SIG-M5 treated with dmso at 0.1 percent for 504 hours (cell line): ENCODE results near the gene GCNT1.
"Not testable (repeated sequence)": the region's sequence is repeated elsewhere in the genome, so short reads cannot be mapped to it uniquely, and the experiment has no call there.

ENCODE experiments used
- DNase-seq: peaks from one replicate; lab custom pipeline; 2025; ENCODE audit not compliant: unreplicated experiment; lab: John Stamatoyannopoulos, UW

GCNT1 gene

DNA sequence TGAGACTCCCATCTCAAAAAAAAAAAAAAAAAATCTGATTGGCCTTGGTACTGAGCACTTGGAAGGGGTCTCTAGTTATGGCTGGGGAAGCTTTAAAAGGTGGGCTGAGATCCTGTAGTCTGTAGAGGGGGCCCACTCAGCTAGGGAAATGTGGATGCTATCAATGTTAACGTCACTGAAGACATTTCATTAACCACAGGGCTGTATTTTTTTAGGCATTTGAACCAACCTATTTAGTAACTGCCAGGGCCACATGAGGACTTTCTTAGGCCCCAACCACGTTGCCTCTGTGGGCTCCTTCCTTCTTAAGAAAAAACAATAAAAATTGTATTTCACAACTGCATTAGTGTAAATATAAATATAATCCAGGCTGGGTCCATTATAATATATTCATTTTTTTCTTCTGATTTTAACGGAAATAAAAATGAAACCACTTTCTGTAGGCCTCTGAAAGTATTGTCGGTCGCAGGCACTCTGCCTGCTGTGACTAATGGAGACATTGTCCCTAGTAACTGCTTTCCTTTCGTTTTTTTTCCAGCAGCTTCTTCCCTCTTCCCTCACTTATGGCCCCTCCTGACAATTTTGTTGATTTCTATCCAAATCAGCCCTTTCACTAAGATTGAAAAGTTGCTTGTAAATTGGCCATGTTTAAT is 71.6 kb downstream of the GCNT1 start:
- DNase-seq: no peak

DNA sequence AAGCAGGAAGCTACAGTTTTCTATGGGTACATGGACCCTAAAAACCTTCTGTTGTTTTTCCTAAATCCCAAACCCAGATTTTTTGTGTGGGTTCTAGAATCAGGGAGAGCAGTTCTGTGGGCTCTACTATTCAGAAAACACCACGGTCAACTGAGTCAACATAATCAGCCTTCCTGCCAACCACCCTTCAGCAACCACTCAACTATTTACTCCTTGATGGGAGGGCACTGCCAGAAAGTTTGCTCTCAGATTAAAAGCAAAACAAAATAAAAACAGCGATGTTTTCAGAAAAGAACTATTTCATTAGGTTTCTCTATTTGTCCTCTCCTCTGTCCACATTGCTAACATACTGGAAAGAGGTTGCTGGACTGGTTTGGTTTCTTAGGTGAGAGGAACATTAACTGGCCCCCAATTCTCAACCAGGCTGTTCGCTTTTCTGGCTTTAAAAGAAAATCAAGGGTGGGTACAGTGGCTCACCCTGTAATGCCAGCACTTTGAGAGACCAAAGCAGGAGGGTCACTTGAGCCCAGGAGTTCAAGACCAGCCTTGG is 72.3 kb downstream of the GCNT1 start:
- no peak for DNase-seq

DNA sequence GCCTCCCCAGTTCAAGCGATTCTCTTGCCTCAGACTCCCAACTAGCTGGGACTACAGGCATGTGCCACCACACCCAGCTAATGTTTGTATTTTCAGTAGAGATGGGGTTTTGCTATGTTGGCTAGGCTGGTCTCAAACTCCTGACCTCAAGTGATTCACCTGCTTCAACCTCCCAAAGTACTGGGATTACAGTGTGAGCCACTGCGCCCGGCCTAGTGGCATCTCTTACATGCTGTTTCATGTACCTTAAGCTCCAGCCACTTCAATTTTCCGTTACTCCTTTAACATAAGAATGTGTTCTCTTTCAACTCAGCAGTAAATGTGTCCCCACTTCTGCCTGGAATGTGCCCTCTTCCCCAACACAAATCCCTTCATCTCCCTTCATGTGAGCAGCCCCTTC is 73.9 kb downstream of the GCNT1 start:
- DNase-seq: not testable (repeated sequence)

DNA sequence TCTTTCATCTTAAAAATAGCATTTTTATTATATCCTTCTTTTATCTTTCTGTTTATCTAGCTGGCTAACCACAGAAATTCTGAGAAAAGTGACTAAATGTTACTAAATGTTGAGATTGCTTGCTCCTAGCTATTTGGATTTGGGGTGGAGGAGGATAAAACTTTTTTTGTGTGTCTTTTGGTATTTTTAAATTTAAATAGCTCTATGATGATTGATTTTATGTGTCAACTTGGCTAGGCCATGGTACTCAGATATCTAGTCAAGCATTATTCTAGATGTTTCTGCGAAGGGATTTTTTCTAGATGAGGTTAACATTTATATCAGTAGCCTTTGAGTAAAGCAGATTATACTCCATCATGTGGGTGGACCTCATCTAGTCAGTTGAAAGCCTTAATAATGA is 75.0 kb downstream of the GCNT1 start:
- no peak for DNase-seq

DNA sequence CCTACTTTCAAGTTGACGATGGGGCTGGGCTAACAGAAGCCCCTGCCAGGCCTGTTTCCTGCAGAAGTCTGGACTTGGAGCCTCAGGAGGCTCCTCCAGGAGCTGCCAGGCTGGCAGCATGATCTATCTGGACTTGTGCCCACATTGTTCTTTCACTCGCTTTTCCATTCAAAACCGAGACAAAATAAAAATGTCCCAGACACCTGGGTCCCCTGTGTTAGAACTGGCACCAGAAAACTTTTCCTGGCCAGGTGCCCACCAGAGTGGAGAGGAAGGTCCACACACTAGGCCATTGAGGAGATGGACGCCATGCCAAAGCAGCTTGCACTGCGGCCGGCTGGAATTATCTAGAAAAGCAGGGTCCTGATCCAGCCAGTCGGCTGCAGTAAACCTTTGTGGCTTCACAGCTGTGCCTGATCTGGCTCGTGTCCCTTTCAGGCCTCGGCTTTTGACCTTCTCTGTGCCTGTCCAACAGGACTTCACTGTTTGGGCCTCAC is 78.2 kb downstream of the GCNT1 start:
- DNase-seq: no peak

DNA sequence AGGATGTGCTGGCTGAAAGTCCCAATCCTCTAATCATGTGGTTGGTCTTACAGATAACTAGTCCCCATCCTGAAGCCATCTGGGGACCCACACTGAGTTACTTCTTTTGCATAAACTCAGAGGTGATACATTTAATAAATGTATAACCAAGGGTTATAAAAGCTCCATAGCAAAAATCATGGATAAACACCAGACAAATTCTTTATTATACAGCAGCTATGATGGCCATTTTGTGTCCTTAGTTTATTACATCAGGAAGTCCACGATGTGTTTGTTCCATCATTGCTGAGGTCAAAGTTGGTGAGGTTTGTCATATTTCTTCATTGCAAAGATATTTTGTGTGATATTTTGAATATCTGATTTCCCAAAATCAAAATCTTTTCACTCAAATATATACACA is 80.2 kb downstream of the GCNT1 start:
- DNase-seq: no peak

DNA sequence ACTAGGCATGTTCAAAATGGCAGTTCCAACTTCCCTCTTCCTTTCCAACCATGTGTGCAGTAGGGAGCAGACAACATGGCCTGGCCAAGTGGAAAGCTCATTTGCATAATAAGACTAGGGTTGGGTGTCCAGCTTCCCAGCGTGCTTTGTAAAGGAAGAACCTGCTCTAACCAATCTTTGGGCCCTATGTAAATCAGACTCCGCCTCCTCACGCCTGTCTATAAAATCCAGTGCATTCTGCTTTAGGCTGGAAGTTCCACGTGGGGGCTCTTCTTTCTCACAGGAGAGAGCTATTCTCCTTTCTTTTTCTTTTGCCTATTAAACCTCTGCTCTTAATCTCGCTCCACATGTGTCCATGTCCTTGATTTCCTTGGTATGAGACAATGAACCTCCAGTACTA is 83.4 kb downstream of the GCNT1 start:
- DNase-seq: no peak

DNA sequence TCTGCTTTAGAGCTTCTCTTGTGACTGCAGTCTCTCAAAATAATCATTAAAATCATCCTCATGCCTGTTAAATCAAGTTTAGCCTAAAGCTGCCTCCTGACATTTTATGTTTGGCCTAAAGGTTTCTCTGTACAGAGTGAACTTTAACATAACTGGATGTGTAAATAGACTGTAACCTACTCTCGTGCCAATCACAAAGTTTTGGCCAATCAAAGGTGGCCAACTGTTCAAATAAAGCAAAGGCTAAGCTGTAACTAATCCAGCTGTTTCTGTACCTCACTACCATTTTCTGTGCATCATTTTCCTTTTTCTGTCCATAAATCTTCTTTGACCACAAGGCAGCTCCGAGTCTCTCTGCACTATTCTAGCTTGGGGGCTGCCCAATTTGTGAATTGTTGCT is 86.2 kb downstream of the GCNT1 start:
- DNase-seq: no peak

DNA sequence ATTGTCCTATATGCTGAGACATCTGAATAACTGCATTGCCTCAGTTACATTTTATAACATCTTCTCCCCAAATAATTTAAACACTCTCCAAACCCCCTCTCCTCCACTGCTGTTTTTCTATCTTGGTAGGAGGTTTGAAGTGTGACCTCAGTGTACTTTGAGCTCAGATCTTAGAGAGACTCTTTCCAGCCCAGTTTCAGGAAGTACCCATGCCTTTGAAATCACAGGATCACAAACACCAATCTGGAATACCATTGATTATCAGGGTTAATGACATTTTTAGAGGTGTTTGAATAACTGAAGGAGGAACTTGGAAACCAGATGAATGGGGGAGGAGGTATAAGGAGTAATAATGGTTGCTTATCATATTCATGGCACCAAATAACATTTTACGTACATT is 93.2 kb downstream of the GCNT1 start:
- DNase-seq: no peak

DNA sequence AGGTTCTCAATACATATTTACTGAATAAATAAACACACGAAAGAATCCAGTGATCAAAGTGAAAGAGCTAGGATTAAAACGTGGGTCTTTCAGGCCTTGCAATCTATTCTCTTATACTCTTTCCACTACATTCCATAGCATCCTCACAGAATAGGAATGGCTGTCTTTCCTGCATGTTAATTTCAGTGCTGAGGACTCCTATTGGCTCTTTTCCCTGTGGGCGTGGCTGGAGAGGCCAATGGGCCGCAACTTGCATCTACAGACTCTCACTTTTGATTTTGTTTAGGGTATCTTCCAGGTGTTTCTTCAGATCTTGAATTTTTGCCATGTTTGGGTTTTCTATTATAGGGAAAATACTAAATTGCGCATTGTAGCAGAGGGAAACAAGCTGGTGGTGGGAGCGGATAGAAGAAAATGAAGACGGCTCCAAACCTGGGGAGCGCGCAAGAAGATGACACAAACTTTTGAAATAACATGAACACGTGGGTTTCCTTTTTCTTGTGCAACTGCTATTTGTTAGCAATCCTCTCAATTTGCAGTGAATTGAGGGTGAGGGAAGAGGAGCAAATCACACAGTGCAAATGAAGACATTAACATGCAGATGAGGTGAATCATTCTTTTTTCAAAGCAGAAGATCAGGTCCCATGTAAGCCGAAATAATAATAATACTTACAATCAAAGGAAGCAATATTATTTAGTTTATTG is 93.9 kb downstream of the GCNT1 start:
- no peak for DNase-seq

DNA sequence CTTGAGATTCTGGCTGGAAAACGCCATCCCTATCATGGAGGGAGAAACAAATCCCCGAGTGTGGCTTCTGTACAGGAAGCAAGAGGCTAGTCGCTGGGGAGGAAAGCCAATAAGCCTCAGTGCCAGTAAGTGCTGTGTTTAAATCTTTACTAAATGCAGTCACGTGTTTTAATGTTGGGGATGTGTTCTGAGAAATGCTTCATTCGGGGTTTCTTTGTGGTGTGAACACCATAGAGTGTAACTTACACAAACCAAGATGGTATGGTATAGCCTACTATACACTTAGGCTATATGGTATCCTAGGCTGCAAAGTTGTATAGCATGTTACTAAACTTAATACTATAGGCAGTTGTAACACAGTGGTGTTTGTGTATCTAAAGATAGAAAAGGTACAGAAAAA is 94.7 kb downstream of the GCNT1 start:
- no peak for DNase-seq
